Hepatocyte (in vitro differentiated cells): ENCODE data around the gene RBP4. TPM values are rescaled to one million over a fixed set of nuclear protein-coding genes. Genes with fewer than 3 reads are reported as not detected.

Source experiments
- DNase-seq: peaks from one replicate; pipeline ENCODE4 v3.0.0-alpha.2; 2016; ENCODE audit warnings: low spot score
- H2AFZ ChIP-seq: fragments of 200-600 bp; sonication (generic); 2 replicates; pipeline ENCODE4 v1.6.0; 2016; ENCODE audit warnings: antibody characterized with exemption, mild to moderate bottlenecking
- H3K27ac ChIP-seq: fragments of 200-600 bp; sonication (generic); 2 replicates; pipeline ENCODE4 v1.5.1; 2016; ENCODE audit warnings: mild to moderate bottlenecking
- H3K27me3 ChIP-seq: fragments of 200-600 bp; sonication (generic); 2 replicates; pipeline ENCODE4 v1.6.1; 2016
- H3K36me3 ChIP-seq: fragments of 200-600 bp; sonication (generic); replicated peaks from 2 replicates; pipeline ENCODE4 v1.5.1; 2016; ENCODE audit warnings: low read depth; ENCODE audit not compliant: insufficient read depth
- H3K4me1 ChIP-seq: fragments of 200-600 bp; sonication (generic); 2 replicates; pipeline ENCODE4 v1.5.1; 2016; ENCODE audit warnings: mild to moderate bottlenecking, moderate library complexity; ENCODE audit not compliant: insufficient read depth
- H3K4me2 ChIP-seq: fragments of 200-600 bp; sonication (generic); 2 replicates; pipeline ENCODE4 v1.6.0; 2016
- H3K4me3 ChIP-seq: fragments of 200-600 bp; sonication (generic); 2 replicates; pipeline ENCODE4 v1.5.1; 2016; ENCODE audit warnings: mild to moderate bottlenecking
- H3K79me2 ChIP-seq: fragments of 200-600 bp; sonication (generic); 2 replicates; pipeline ENCODE4 v1.6.0; 2017; ENCODE audit warnings: mild to moderate bottlenecking
- H3K9me2 ChIP-seq: fragments of 200-600 bp; sonication (generic); replicated peaks from 2 replicates; pipeline ENCODE4 v1.6.0; 2017; ENCODE audit warnings: mild to moderate bottlenecking; ENCODE audit not compliant: insufficient read depth
- H3K9me3 ChIP-seq: fragments of 200-600 bp; sonication (generic); 2 replicates; pipeline ENCODE4 v1.5.1; 2016; ENCODE audit warnings: low read depth, mild to moderate bottlenecking
- H4K20me1 ChIP-seq: fragments of 200-600 bp; sonication (generic); 2 replicates; pipeline ENCODE4 v1.6.0; 2016; ENCODE audit warnings: mild to moderate bottlenecking; ENCODE audit not compliant: insufficient read depth, poor library complexity, severe bottlenecking
- EZH2 ChIP-seq: fragments of 200-600 bp; sonication (generic); IDR thresholded peaks from 2 replicates; pipeline ENCODE4 v1.6.1; 2016; ENCODE audit warnings: antibody characterized with exemption, mild to moderate bottlenecking, borderline replicate concordance
- EZH2phosphoT487 ChIP-seq: fragments of 200-600 bp; sonication (generic); IDR thresholded peaks from one replicate; pipeline ENCODE4 v1.6.1; 2018; ENCODE audit warnings: antibody characterized with exemption, mild to moderate bottlenecking, low read depth, moderate library complexity; ENCODE audit not compliant: unreplicated experiment, severe bottlenecking
- WGBS: methylation state at CpG from one replicate; pipeline ENCODE4 v1.1.6; 2016; ENCODE audit warnings: low lambda C conversion rate; ENCODE audit errors: missing lambda C conversion rate; 5-methylcytosine and 5-hydroxymethylcytosine counted together
- polyA plus RNA-seq: library from polyadenylated mRNA; unstranded; fragments of >200 nt; fragmentation: Nextera tagmentation; extraction: Ambion mirVana; gene quantifications from 2 replicates; pipeline ENCODE4 v1.2.1, GENCODE V29; 2016
- total RNA-seq: library from RNA; depleted of rRNA; stranded (reverse); fragments of >200 nt; gene quantifications from 2 replicates; pipeline ENCODE4 v1.2.3, GENCODE V29; 2014
- TF ChIP-seq, protein P1 (sequence below): fragments of 200-600 bp; sonication (generic); IDR thresholded peaks from 2 replicates; pipeline ENCODE4 v1.5.1; 2016; ENCODE audit warnings: antibody characterized with exemption, mild to moderate bottlenecking; ENCODE audit not compliant: poor library complexity

Gene RBP4
- total and polyA plus RNA-seq, 2 experiments from 2014 or later, result 494 to 997 TPM

DNA sequence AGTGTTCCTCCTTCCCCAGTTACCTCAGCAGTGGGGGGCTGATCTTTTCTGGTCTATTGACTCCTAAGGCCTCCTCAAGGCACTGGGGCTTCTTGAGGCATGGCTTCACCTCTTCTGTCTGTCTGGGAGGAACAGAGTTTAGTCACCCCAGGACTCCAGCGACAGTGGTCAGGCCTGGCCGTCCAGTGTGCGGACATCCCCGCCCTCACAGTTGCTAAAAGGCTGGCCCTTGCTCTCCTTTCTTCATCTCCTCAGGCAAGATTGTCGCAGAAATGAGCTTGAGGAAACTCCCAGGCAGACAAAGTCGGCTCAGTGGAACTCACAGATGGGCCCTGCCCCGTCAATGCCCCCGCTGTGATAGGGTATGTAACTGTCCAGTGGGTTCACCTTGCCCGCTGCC is 41.5 kb downstream of the RBP4 start:
- peaks cover 4% of the 10 kb centered on the region for H3K27me3 ChIP-seq
- peaks cover 9% of the 10 kb centered on the region for H3K4me1 ChIP-seq
- H3K9me2 ChIP-seq, result no peaks in the 10 kb centered on the region
- TF ChIP-seq, protein P1, sequence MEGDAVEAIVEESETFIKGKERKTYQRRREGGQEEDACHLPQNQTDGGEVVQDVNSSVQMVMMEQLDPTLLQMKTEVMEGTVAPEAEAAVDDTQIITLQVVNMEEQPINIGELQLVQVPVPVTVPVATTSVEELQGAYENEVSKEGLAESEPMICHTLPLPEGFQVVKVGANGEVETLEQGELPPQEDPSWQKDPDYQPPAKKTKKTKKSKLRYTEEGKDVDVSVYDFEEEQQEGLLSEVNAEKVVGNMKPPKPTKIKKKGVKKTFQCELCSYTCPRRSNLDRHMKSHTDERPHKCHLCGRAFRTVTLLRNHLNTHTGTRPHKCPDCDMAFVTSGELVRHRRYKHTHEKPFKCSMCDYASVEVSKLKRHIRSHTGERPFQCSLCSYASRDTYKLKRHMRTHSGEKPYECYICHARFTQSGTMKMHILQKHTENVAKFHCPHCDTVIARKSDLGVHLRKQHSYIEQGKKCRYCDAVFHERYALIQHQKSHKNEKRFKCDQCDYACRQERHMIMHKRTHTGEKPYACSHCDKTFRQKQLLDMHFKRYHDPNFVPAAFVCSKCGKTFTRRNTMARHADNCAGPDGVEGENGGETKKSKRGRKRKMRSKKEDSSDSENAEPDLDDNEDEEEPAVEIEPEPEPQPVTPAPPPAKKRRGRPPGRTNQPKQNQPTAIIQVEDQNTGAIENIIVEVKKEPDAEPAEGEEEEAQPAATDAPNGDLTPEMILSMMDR, result no peak
- no peak for TF ChIP-seq EZH2phosphoT487
- no peak for TF ChIP-seq EZH2
- H3K4me2 ChIP-seq, result no peak overlapping the region
- H3K27ac ChIP-seq, result no peak overlapping the region
- no peaks in the 10 kb centered on the region for H3K9me3 ChIP-seq
- H3K36me3 ChIP-seq, result no peaks in the 10 kb centered on the region
- no peaks in the 10 kb centered on the region for H4K20me1 ChIP-seq
- no peak for DNase-seq
- H3K4me3 ChIP-seq, result no peak overlapping the region
- H2AFZ ChIP-seq, result no peak overlapping the region
- 88% methylated on average over 9 of the region's 9 CpGs for WGBS
- no peaks in the 10 kb centered on the region for H3K79me2 ChIP-seq

DNA sequence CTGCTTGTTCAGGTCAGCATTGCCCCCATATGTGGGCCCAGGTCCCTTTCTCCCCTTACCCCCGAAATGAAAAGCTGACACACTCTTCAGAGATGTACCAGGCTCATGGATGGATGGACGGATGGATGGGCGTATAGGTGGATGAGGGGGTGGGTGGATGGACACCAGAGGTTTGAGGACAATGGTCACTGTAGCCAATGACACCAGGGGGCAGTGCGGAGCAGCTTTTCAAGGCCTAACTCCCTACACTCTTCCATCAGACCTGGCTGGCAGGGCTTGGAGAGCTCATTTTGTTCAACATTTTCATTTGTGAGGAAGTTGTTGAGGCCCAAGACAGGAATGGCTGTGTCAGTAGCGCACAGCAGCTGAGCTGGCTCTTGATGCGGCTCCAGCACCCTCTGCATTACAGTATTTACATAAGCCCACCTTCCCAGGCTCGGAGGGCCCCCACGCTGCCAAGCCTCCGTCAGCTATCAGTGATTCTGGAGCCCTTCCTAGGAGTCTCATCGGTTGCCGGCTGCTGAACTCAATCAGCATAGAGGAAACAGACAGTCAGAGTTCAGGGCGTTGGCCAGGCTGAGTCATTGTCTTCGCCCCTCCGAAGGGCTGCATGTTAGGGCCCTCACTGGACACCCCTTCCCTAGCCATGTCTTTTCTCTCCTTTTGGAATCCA is 46.1 kb downstream of the RBP4 start:
- Histone ChIP-seq H3K27ac (peak overlapping the region; percentile 69), H3K79me2 (no peaks in the 10 kb centered on the region), H3K9me3 (no peaks in the 10 kb centered on the region), H3K27me3 (no peaks in the 10 kb centered on the region), H3K4me2 (no peak overlapping the region), H2AFZ (peak overlapping the region; percentile 56), H3K36me3 (no peaks in the 10 kb centered on the region), H3K4me3 (no peak overlapping the region), H3K9me2 (no peaks in the 10 kb centered on the region), H3K4me1 (peaks cover 9% of the 10 kb centered on the region), H4K20me1 (no peaks in the 10 kb centered on the region)
- WGBS, result 36% methylated on average over 14 of the region's 14 CpGs
- peak; percentile 87 for DNase-seq
- TF ChIP-seq, protein P1, result peak; percentile 64
- TF ChIP-seq EZH2phosphoT487 (no peak), EZH2 (no peak)

DNA sequence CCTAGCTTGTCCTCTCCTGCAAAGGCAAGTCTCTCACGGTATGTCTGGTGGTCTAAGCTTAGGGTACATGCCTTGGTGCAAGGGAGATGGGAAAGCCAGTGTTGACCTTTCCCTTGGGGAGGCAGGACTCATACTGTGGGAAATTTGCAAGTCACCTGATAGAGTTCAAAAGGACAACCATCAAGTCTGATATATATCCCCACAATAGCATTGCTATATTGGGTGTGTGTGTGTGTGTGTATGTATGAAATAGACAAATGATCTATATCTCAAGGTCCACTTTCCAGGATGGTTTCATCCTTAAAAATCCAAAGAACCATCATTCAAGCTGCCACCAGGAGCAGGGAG is 46.7 kb downstream of the RBP4 start:
- no peak overlapping the region for H3K27ac ChIP-seq

DNA sequence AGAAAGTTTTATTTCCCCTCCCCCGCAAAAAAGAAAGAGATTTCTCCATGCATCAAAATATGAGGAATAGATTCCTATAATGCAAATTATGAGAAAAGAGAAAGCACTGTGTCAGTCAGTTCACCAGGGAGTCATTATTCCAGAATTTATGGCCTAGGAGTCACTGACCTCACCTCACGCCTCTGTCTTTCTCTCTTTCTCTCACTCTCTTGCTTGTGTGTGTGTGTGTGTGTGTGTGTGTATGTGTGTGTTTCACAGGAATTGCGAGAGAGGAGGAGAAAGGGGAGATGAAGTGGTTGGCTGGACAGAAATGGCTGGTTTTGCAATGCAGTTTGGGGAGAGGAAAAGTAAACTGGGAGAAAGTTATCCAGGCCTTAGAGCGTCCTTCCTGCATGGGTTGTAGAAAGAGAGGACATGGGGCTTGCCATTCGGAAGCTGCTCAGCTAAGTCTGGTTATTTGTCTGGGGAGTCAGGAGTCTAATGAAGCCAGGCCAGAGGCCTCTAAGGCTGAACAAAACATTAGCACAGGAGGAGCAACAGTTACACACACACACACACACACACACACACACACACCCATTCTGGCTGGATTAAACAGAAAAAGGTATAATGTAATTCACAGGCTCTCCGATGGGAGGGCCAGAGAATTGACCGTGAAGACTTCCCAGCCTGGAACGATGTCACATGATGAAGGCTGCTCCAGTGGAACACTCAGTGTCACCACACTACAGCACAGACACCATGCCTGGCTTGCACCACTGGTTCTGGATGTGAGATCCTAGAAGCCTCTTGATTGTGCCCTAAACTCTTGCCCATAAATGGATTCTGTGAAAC is 47.3 kb downstream of the RBP4 start:
- Histone ChIP-seq H3K4me3 (no peak overlapping the region), H3K27me3 (no peaks in the 10 kb centered on the region), H2AFZ (no peak overlapping the region), H3K4me1 (peaks cover 9% of the 10 kb centered on the region), H3K4me2 (no peak overlapping the region), H4K20me1 (no peaks in the 10 kb centered on the region), H3K9me3 (no peaks in the 10 kb centered on the region), H3K79me2 (no peaks in the 10 kb centered on the region), H3K27ac (no peak overlapping the region), H3K36me3 (no peaks in the 10 kb centered on the region), H3K9me2 (no peaks in the 10 kb centered on the region)
- no peak for DNase-seq
- TF ChIP-seq EZH2phosphoT487 (no peak), EZH2 (no peak)
- TF ChIP-seq, protein P1, result no peak
- 89% methylated on average over 8 of the region's 8 CpGs for WGBS

More for the DNA sequence above, 46.7 kb downstream of the RBP4 start:
- peaks cover 9% of the 10 kb centered on the region for H3K4me1 ChIP-seq
- no peaks in the 10 kb centered on the region for H3K27me3 ChIP-seq
- H3K9me2 ChIP-seq, result no peaks in the 10 kb centered on the region
- no peak overlapping the region for H2AFZ ChIP-seq
- no peaks in the 10 kb centered on the region for H4K20me1 ChIP-seq
- no peak for DNase-seq
- H3K9me3 ChIP-seq, result no peaks in the 10 kb centered on the region
- no peak overlapping the region for H3K4me3 ChIP-seq
- 89% methylated on average over 1 of the region's 1 CpG for WGBS
- H3K36me3 ChIP-seq, result no peaks in the 10 kb centered on the region
- TF ChIP-seq EZH2phosphoT487 (no peak), EZH2 (no peak)
- H3K79me2 ChIP-seq, result no peaks in the 10 kb centered on the region
- H3K4me2 ChIP-seq, result no peak overlapping the region
